Endothelial cell of umbilical vein (primary cell): ENCODE data around the gene EEF1AKMT1. TPM values are rescaled to one million over a fixed set of nuclear protein-coding genes. Genes with fewer than 3 reads are reported as not detected.

Source experiments
- BruUV-seq: library from RNA; stranded (reverse); fragments of 400-500 nt; replicated peaks from 2 replicates; lab custom pipeline; 2021; lab: Mats Ljungman, UMichigan
- CTCF ChIA-PET: fragments of 300-600, 350-600 bp; sonication (Branson Sonifier 250); formaldehyde crosslinking; loops from one replicate; lab custom pipeline; 2021; ENCODE audit warnings: antibody characterized with exemption, inconsistent platforms; lab: Charles Lee
- POLR2A ChIA-PET: fragments of 300-600, 350-600 bp; sonication (Branson Sonifier 250); formaldehyde crosslinking; loops from one replicate; lab custom pipeline; 2021; ENCODE audit warnings: antibody characterized with exemption, inconsistent platforms; lab: Charles Lee
- DNase-seq: peaks from one replicate; pipeline ENCODE4 v3.0.0-alpha.2; 2011; ENCODE audit warnings: low read depth, low spot score
- FAIRE-seq: peaks from 2 replicates; lab custom pipeline; 2011; peaks lifted over from hg19 to GRCh38; lab: Jason Lieb, UNC
- H2AFZ ChIP-seq: 2 replicates; pipeline ENCODE4 v1.6.0; 2012; ENCODE audit warnings: low read depth, low read length, control low read depth, inconsistent platforms
- H3K27ac ChIP-seq: 2 replicates; pipeline ENCODE4 v1.5.1; 2011; ENCODE audit warnings: low read depth, mild to moderate bottlenecking, control low read depth, low read length, moderate library complexity; ENCODE audit not compliant: insufficient read depth
- H3K27me3 ChIP-seq, 2 experiments: 2 replicates each; pipeline versions ENCODE4 v1.6.0 to v1.6.1; 2011; ENCODE audit warnings: low read length in 2 of 2, mixed read lengths in 1 of 2; ENCODE audit not compliant: control insufficient read depth in 2 of 2, insufficient read depth in 2 of 2
- H3K36me3 ChIP-seq, 2 experiments: 2 replicates in 1 of 2; 3 replicates in 1 of 2; pipeline ENCODE4 v1.5.1; 2011; ENCODE audit warnings: low read length in 2 of 2, mild to moderate bottlenecking in 1 of 2, moderate library complexity in 1 of 2; ENCODE audit not compliant: control insufficient read depth in 2 of 2, insufficient read depth in 2 of 2; ENCODE audit errors: extremely low read depth in 1 of 2
- H3K4me1 ChIP-seq: 3 replicates; pipeline ENCODE4 v1.5.1; 2011; ENCODE audit warnings: mild to moderate bottlenecking, low read length; ENCODE audit not compliant: control insufficient read depth, insufficient read depth; ENCODE audit errors: extremely low read depth
- H3K4me2 ChIP-seq: 2 replicates; pipeline ENCODE4 v1.6.1; 2011; ENCODE audit warnings: low read length, control low read depth, mixed read lengths; ENCODE audit not compliant: insufficient read depth
- H3K4me3 ChIP-seq, 3 experiments: fragments of 200-600 bp in 1 of 3; sonication (generic), shearing (Covaris generic) in 1 of 3; replicated peaks in 1 of 3; 2 replicates each; pipeline ENCODE4 v1.5.1; 2011 to 2016; ENCODE audit warnings: control low read depth in 3 of 3, low read length in 3 of 3, mild to moderate bottlenecking in 2 of 3, inconsistent platforms in 1 of 3, low read depth in 1 of 3, moderate library complexity in 1 of 3; ENCODE audit not compliant: insufficient read depth in 1 of 3
- H3K79me2 ChIP-seq: 2 replicates; pipeline ENCODE4 v1.6.0; 2012; ENCODE audit warnings: low read length, inconsistent platforms; ENCODE audit not compliant: control insufficient read depth, insufficient read depth
- H3K9ac ChIP-seq: replicated peaks from 2 replicates; pipeline ENCODE3; 2011; ENCODE audit warnings: low read length, control low read depth; ENCODE audit not compliant: insufficient read depth; ENCODE audit errors: extremely low read depth
- H3K9me1 ChIP-seq: replicated peaks from 3 replicates; pipeline ENCODE4 v1.6.0; 2011; ENCODE audit warnings: mild to moderate bottlenecking, low read length; ENCODE audit not compliant: control insufficient read depth, insufficient read depth; ENCODE audit errors: extremely low read depth
- H3K9me3 ChIP-seq: replicated peaks from 2 replicates; pipeline ENCODE4 v1.5.1; 2012; ENCODE audit warnings: low read length, inconsistent platforms; ENCODE audit not compliant: control insufficient read depth, insufficient read depth
- H4K20me1 ChIP-seq: replicated peaks from 2 replicates; pipeline ENCODE3; 2011; ENCODE audit warnings: mild to moderate bottlenecking, low read length; ENCODE audit not compliant: control insufficient read depth, insufficient read depth; ENCODE audit errors: extremely low read depth
- CTCF ChIP-seq, 2 donors: IDR thresholded peaks; 1 replicate in 1 of 2; 2 replicates in 1 of 2; pipeline ENCODE4 v1.5.1; 2011; ENCODE audit warnings: low read length in 2 of 2, mild to moderate bottlenecking in 2 of 2, moderate library complexity in 2 of 2, control low read depth in 1 of 2, inconsistent platforms in 1 of 2, low read depth in 1 of 2; ENCODE audit not compliant: insufficient read depth in 1 of 2; ENCODE audit errors: extremely low read depth in 1 of 2
- EZH2 ChIP-seq: IDR thresholded peaks from 2 replicates; pipeline ENCODE4 v1.6.1; 2012; ENCODE audit warnings: borderline replicate concordance, low read depth, mild to moderate bottlenecking, moderate library complexity, low read length, inconsistent platforms; ENCODE audit not compliant: severe bottlenecking
- FOS ChIP-seq: IDR thresholded peaks from 2 replicates; pipeline ENCODE4 v1.6.1; 2011; ENCODE audit warnings: mild to moderate bottlenecking, low read length, moderate library complexity, borderline replicate concordance; ENCODE audit not compliant: insufficient read depth
- GATA2 ChIP-seq: IDR thresholded peaks from 2 replicates; pipeline ENCODE4 v1.7.0; 2011; ENCODE audit warnings: low read depth, mild to moderate bottlenecking, moderate library complexity, mixed read lengths, low read length; ENCODE audit not compliant: insufficient read length, insufficient read depth
- JUN ChIP-seq: IDR thresholded peaks from 2 replicates; pipeline ENCODE4 v1.6.1; 2011; ENCODE audit warnings: borderline replicate concordance, low read depth; ENCODE audit not compliant: insufficient read length, insufficient read depth
- MAX ChIP-seq: IDR thresholded peaks from 2 replicates; pipeline ENCODE4 v1.6.1; 2011; ENCODE audit not compliant: insufficient read depth, insufficient read length
- MYC ChIP-seq: IDR thresholded peaks from one replicate; pipeline ENCODE4 v1.6.1; 2011; ENCODE audit warnings: mild to moderate bottlenecking, low read depth, low read length
- POLR2A ChIP-seq: IDR thresholded peaks from 2 replicates; pipeline ENCODE4 v1.6.1; 2012; ENCODE audit warnings: low read depth, mild to moderate bottlenecking, control low read depth, low read length
- POLR2AphosphoS5 ChIP-seq: IDR thresholded peaks from 2 replicates; pipeline ENCODE4 v1.6.1; 2012; ENCODE audit warnings: low read depth, mild to moderate bottlenecking, control low read depth, low read length, moderate library complexity; ENCODE audit not compliant: insufficient read depth
- dilution Hi-C: fragments of 300-500 bp; cut with MboI; formaldehyde crosslinking; loops from one replicate; pipeline ENCODE4 v1.15.0; 2019; ENCODE audit warnings: low sequenced_read_pairs; ENCODE audit not compliant: extremely low pct_ligation_motif_present
- intact Hi-C: fragments of 100-400 bp; cut with micrococcal nuclease; formaldehyde crosslinking; loops from one replicate; pipeline ENCODE4 v1.10.0; 2022
- polyA plus RNA-seq, 4 experiments: library from polyadenylated mRNA; depleted of rRNA in 3 of 4; stranded (reverse) in 3 of 4; unstranded in 1 of 4; fragments of >200 nt; gene quantifications; 2 replicates each; pipeline versions ENCODE4 v1.2.1 to v1.2.3, GENCODE V29; 2011 to 2012; ENCODE audit warnings: missing spikeins in 1 of 4
- total RNA-seq: library from RNA; stranded (reverse); gene quantifications from 2 replicates; pipeline ENCODE4 v1.2.3, GENCODE V29; 2021

Gene EEF1AKMT1
- total and polyA plus RNA-seq, 2 donors (not counting 3 experiments of a cell fraction or from before 2014, with no cell fraction given) = 9.0 to 11.1 TPM

GRCh38 chr13:20684041-20684440, 89.7 kb downstream of the EEF1AKMT1 start:
- intact Hi-C loops = no loop called here
- no peaks in the 10 kb centered on the region for H3K9me3 ChIP-seq
- no peaks in the 10 kb centered on the region for H3K27me3 ChIP-seq
- no peak overlapping the region for H2AFZ ChIP-seq
- POLR2A ChIA-PET = no interaction called here
- H3K4me3 ChIP-seq = no peak overlapping the region
- CTCF ChIA-PET = interaction anchor here (0.6 to 1.4 kb wide), 2 partner anchors 20 to 496 kb away, joined by 3 to 4 read pairs; partner anchors contain the start of gene IL17D
- H3K4me2 ChIP-seq = no peak overlapping the region
- DNase-seq (no peak), FAIRE-seq (no peak)
- no peak overlapping the region for H3K27ac ChIP-seq
- H4K20me1 ChIP-seq = no peaks in the 10 kb centered on the region
- H3K4me1 ChIP-seq = no peaks in the 10 kb centered on the region
- dilution Hi-C loops = no loop called here
- H3K9me1 ChIP-seq = no peaks in the 10 kb centered on the region
- BruUV-seq = no TSS peak
- TF ChIP-seq MAX = no peak
- no peak for TF ChIP-seq EZH2
- no peak for TF ChIP-seq GATA2
- no peak for TF ChIP-seq CTCF (IDR thresholded peaks at IDR 0.05; ENCODE audit: extremely low read depth in 1 of 2, insufficient read depth in 1 of 2, low read depth in 1 of 2, low read length in 2 of 2)
- TF ChIP-seq POLR2A = no peak
- no peak for TF ChIP-seq FOS
- TF ChIP-seq POLR2AphosphoS5 = no peak
- TF ChIP-seq MYC = no peak
- TF ChIP-seq JUN = no peak
- no peak overlapping the region for H3K9ac ChIP-seq
- H3K79me2 ChIP-seq = no peaks in the 10 kb centered on the region
- no peaks in the 10 kb centered on the region for H3K36me3 ChIP-seq
